Psoas muscle (tissue), 8 donors: Measurements from ENCODE around the gene LY6G6D. TPM values are rescaled to one million over a fixed set of nuclear protein-coding genes. Genes with fewer than 3 reads are reported as not detected.

Source experiments
- ATAC-seq, 4 donors: fragments of 200-7000 bp; cut with Tn5 transposase; one replicate each; pipeline ENCODE4 v1.9.1; 2020; ENCODE audit warnings: moderate library complexity in 3 of 4, mild to moderate bottlenecking in 2 of 4
- DNase-seq, 2 donors: peaks; one replicate each; pipeline ENCODE4 v3.0.0-alpha.2; 2020
- H3K27ac ChIP-seq: fragments of 200-600 bp; one replicate; pipeline ENCODE4 v1.8.0; 2022
- H3K27me3 ChIP-seq, 3 donors: fragments of 200-600 bp in 1 of 3; one replicate each; pipeline versions ENCODE4 v1.6.1 to v1.8.0; 2013 to 2022; ENCODE audit warnings: low read length in 2 of 3, mild to moderate bottlenecking in 2 of 3, moderate library complexity in 1 of 3; ENCODE audit not compliant: insufficient read depth in 3 of 3
- H3K36me3 ChIP-seq, 2 donors: fragments of 200-600 bp in 1 of 2; one replicate each; pipeline versions ENCODE4 v1.6.1 to v1.8.0; 2013 to 2022; ENCODE audit warnings: low read depth in 1 of 2, mild to moderate bottlenecking in 1 of 2, moderate library complexity in 1 of 2; ENCODE audit not compliant: insufficient read depth in 1 of 2
- H3K4me1 ChIP-seq: fragments of 200-600 bp; one replicate; pipeline ENCODE4 v1.8.0; 2022
- H3K4me3 ChIP-seq: fragments of 200-600 bp; one replicate; pipeline ENCODE4 v1.8.0; 2022; ENCODE audit warnings: mild to moderate bottlenecking
- H3K9me3 ChIP-seq: fragments of 200-600 bp; one replicate; pipeline ENCODE4 v1.8.0; 2022
- WGBS, 3 donors: extraction: QIAGEN DNeasy Blood & Tissue Kit; methylation state at CpG; one replicate each; pipeline versions ENCODE4 v1.1.6 to v1.1.7; 2013; 5-methylcytosine and 5-hydroxymethylcytosine counted together
- intact Hi-C, 2 donors: fragments of 100-400 bp; cut with DNase I; formaldehyde crosslinking; loops; one replicate each; pipeline versions ENCODE4 v1.11.0 to v1.14.2; 2022
- polyA plus RNA-seq, 3 donors: library from polyadenylated mRNA; stranded (reverse); fragments of 200-250 nt; gene quantifications; one replicate each; pipeline ENCODE4 v1.2.3, GENCODE V29; 2013
- total RNA-seq, 4 donors: library from RNA; stranded (reverse); fragmentation: NEBNext Ultra II Directional in 2 of 4; extraction: Animal tissue kit (Norgen Biotek cat#: 25700) in 2 of 4; gene quantifications; one replicate each; pipeline versions ENCODE4 v1.2.1 to v1.2.4, GENCODE V29; 2021 to 2023
- TF ChIP-seq, protein P1 (sequence below): fragments of 200-600 bp; IDR thresholded peaks from one replicate; pipeline ENCODE4 v1.8.0; 2022; ENCODE audit warnings: antibody characterized with exemption
- donor health status: healthy with polysubstance abuse.
- donor health status: DM: no; HTN: no; CAD: no; lungs with moderate emphysema.
- donor health status: Bipolar disorder and iron deficiency.
- donor health status: healthy.
- donor health status: DM: yes; HTN: yes; CAD: no.
- donor health status: DM: no; HTN: no; CAD: no.
- donor health status: DM: no; HTN: no; CAD: no.
- donor health status: DM: yes; HTN: yes; CAD: no.

LY6G6D gene
- total and polyA plus RNA-seq, 7 donors = not detected

DNA sequence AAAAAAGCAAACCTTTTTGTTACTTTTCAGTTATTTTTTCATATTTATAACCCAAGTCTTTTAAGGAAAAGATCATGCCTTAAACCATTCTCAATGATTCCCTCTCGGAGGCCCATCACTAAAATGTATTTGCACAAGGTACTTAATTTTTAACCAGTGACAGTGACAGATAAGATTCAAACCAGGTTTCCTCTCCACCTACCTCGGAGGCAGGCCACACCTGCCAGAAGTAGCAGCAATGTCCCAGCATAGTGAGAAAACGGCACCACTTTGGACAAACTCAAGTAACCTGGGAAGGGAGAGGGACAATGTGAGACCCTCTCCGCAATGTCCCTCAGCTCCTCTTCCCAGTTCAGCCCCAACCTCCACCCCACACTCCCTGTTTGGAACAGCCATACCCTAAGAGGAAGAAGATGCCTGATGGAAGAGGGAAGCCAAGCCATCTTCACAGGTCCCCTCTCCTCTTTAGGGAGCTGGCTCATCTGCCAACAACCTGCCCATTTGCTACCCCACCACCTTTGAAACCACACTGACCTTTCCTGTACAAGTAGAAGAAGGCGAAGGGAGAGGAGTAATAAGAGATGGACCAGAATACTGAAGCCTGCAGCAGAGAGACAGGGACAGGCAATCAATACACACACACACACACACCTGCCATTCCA is 14.3 kb upstream of the LY6G6D start:
- Histone ChIP-seq H3K27ac (peak overlapping the region; percentile 98), H3K4me3 (peak overlapping the region; percentile 78), H3K36me3 (peaks cover 0 to 55% of the 10 kb centered on the region in 2 donors), H3K4me1 (peaks cover 32% of the 10 kb centered on the region), H3K27me3 (no peaks in the 10 kb centered on the region), H3K9me3 (no peaks in the 10 kb centered on the region)
- DNase-seq (no peak), ATAC-seq (no peak)
- WGBS, 3 donors = 85 to 96% (median 89%) methylated on average over 5 of the region's 5 CpGs
- intact Hi-C loops = no loop called here
- TF ChIP-seq, protein P1, sequence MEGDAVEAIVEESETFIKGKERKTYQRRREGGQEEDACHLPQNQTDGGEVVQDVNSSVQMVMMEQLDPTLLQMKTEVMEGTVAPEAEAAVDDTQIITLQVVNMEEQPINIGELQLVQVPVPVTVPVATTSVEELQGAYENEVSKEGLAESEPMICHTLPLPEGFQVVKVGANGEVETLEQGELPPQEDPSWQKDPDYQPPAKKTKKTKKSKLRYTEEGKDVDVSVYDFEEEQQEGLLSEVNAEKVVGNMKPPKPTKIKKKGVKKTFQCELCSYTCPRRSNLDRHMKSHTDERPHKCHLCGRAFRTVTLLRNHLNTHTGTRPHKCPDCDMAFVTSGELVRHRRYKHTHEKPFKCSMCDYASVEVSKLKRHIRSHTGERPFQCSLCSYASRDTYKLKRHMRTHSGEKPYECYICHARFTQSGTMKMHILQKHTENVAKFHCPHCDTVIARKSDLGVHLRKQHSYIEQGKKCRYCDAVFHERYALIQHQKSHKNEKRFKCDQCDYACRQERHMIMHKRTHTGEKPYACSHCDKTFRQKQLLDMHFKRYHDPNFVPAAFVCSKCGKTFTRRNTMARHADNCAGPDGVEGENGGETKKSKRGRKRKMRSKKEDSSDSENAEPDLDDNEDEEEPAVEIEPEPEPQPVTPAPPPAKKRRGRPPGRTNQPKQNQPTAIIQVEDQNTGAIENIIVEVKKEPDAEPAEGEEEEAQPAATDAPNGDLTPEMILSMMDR = no peak

DNA sequence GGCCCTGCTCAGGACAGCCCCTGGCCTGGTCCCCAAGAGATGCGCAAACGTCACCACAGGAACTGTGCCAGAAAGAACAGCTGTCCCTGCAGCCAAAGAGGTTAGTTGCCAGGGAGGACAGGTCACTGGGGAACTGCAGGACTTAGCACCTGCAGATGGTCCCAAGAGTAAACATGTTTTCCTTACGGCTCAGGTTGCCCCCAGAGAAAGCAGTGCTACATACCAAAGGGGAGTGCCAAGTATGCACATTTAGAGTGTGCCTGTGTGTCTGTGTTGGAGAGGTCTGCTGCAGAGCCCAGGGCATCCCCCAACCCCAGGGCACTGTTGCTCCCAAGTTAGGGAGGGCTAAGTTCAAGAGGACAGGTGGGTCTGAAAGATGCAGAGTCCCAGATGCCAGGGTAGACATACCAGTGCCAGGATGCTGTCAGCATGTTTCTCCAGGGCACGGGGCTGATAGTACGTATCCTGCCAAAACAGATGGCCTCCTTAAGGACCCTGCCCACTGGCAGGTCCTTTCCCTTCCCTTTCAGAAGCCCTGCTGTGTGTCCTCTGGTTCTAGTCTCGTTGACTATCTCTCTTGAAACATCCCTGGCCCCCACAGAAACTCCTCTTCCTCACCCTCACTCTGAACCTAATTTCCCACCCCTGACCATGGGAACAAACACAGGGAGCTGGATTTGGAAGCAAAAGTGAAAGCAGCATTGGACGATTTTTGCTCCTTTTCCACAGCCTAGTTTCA is 13.3 kb upstream of the LY6G6D start:
- intact Hi-C loops = no loop called here
- Histone ChIP-seq H3K27me3 (no peaks in the 10 kb centered on the region), H3K36me3 (peaks cover 0 to 46% of the 10 kb centered on the region in 2 donors), H3K4me1 (peaks cover 32% of the 10 kb centered on the region), H3K9me3 (no peaks in the 10 kb centered on the region), H3K4me3 (peak overlapping the region; percentile 78), H3K27ac (peak overlapping the region; percentile 98)
- TF ChIP-seq, protein P1 = no peak
- peak; percentile 64 to 91 for DNase-seq
- 5 to 6% (median 6%) methylated on average over 7 of the region's 7 CpGs for WGBS, 3 donors
- ATAC-seq = peak; percentile 48 to 76 (median 69)

DNA sequence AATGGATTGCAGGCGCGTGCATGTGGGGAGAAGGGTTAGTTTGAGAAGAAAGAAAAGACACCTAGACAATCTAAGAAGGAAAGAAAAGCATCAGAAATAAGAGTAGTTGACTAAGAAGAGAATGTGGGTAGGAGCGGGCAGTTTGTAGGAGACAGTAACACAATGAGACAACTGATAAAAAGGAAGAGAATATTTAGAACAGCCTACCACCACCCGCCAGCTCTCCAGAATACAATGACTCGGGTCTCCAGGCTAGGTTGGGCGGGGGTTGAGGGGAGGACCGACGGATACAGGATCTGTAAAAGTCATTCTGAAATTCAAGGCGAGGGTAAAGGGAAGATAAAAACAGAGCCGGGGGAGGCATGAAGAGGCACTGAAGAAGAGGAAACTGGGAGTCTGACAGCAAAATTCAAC is 12.7 kb upstream of the LY6G6D start:
- H3K9me3 ChIP-seq = no peaks in the 10 kb centered on the region
- H3K27me3 ChIP-seq = no peaks in the 10 kb centered on the region
- H3K27ac ChIP-seq = peak overlapping the region; percentile 98
- intact Hi-C loops = no loop called here
- peaks cover 0 to 40% of the 10 kb centered on the region in 2 donors for H3K36me3 ChIP-seq
- DNase-seq = no peak
- TF ChIP-seq, protein P1 = no peak
- 0 to 1% (median 0%) methylated on average over 10 of the region's 10 CpGs for WGBS, 3 donors
- H3K4me1 ChIP-seq = peaks cover 32% of the 10 kb centered on the region
- peak overlapping the region; percentile 78 for H3K4me3 ChIP-seq
- peak in 3 of 4 donors; percentile 0 to 12 (median 0) for ATAC-seq

DNA sequence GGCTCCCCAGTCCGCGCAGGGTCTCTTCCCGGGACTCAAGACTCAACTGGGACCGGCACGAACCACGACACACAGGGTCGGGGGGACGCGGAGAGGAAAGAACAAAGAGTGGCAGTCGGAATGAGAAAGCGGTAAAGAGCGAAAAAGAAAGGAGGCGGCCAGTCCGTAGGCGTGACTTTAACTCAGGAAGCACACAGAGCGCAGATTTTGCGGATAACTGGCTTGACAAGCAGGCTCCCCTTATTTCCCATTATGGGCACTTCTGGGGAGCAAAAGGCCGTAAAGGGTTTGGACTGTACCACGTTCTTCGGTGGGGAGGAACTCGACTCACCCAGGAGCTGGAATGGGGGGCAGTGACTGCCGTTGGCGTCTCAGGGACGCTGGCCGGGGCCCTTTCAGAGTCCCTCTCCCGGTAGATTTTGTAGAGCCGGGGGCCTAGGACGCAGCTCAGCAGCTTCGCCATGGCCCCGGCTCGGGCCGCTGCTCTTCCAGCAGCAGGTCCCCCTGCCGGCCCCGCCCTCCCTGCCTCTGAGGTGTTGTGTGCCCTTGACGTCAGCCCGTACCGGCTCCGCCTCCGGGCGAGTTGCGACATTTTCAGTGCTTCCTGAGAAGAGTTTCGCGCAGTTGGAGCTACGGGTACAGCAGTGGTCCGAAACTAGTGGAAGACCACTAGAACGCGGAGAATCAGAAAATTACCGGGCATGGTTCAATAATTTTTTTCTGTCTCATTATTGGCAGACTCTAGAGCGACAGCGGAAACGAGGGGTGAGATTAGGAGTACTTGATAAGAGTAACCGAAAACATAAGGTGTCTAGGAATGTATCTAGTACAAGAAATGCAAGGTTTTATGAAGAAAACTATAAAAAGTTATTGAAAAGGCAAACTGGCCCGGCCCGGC is 12.1 kb upstream of the LY6G6D start, which contains the start of gene ABHD16A:
Gene ABHD16A, minus strand, starts transcription at position 506 of the 898 bp plus-strand sequence. Its CDS starts 43 bp downstream, at position 463.
- H3K4me3 ChIP-seq = peak within 1 kb of the TSS; percentile 78
- intact Hi-C loops = no loop called here
- peak within 1 kb of the TSS; percentile 98 for H3K27ac ChIP-seq
- 1% methylated on average over 54 of the region's 54 CpGs for WGBS, 3 donors
- TF ChIP-seq, protein P1 = peak; percentile 9
- no peaks in the 10 kb centered on the region for H3K9me3 ChIP-seq
- peaks cover 0 to 34% of the 10 kb centered on the region in 2 donors for H3K36me3 ChIP-seq
- DNase-seq (peak; percentile 99), ATAC-seq (peak; percentile 96 to 97 (median 96))
- peaks cover 28% of the 10 kb centered on the region for H3K4me1 ChIP-seq
- no peaks in the 10 kb centered on the region for H3K27me3 ChIP-seq
